HuH-7.5 (cell line): ENCODE results near the gene HEXD.
"Not testable (repeated sequence)": the region's sequence is repeated elsewhere in the genome, so short reads cannot be mapped to it uniquely, and the experiment has no call there.

Experiments used
- DNase-seq: peaks from one replicate; pipeline ENCODE4 v3.0.0; 2011; ENCODE audit warnings: low spot score

HEXD gene

GRCh38 chr17:82458179-82458884, 40.2 kb downstream of the HEXD start, which contains the start of gene NARF:
NARF (plus strand) TSS chr17:82458741; CDS start chr17:82458804, 63 bp downstream.
- DNase-seq: peak; percentile 98

- DNase-seq: no peak
Observed at GRCh38 chr17:82458885-82459424, 40.8 kb downstream of the HEXD start.

GRCh38 chr17:82459936-82460335, 41.8 kb downstream of the HEXD start:
- not testable (repeated sequence) for DNase-seq

GRCh38 chr17:82461827-82462524, 43.8 kb downstream of the HEXD start:
- peak; percentile 70 for DNase-seq

- no peak for DNase-seq
Observed at GRCh38 chr17:82463391-82463790, 45.2 kb downstream of the HEXD start.

- DNase-seq: no peak
Observed at GRCh38 chr17:82463925-82464566, 45.9 kb downstream of the HEXD start.

- DNase-seq: no peak
Observed at GRCh38 chr17:82464567-82464929, 46.4 kb downstream of the HEXD start.

- DNase-seq: no peak
Observed at GRCh38 chr17:82465023-82465603, 47.0 kb downstream of the HEXD start.

- DNase-seq: no peak
Observed at GRCh38 chr17:82468692-82469091, 50.5 kb downstream of the HEXD start.

- DNase-seq: no peak
Observed at GRCh38 chr17:82470065-82470464, 51.9 kb downstream of the HEXD start.

GRCh38 chr17:82474223-82475010, 56.3 kb downstream of the HEXD start:
- no peak for DNase-seq

- no peak for DNase-seq
Observed at GRCh38 chr17:82475458-82475857, 57.3 kb downstream of the HEXD start.

GRCh38 chr17:82477934-82478333, 59.8 kb downstream of the HEXD start:
- no peak for DNase-seq

- no peak for DNase-seq
Observed at GRCh38 chr17:82479602-82480001, 61.5 kb downstream of the HEXD start.

GRCh38 chr17:82480318-82480717, 62.2 kb downstream of the HEXD start:
- no peak for DNase-seq

- DNase-seq: no peak
Observed at GRCh38 chr17:82483204-82483660, 65.1 kb downstream of the HEXD start.

GRCh38 chr17:82483836-82484235, 65.7 kb downstream of the HEXD start:
- DNase-seq: no peak

- no peak for DNase-seq
Observed at GRCh38 chr17:82486231-82487094, 68.3 kb downstream of the HEXD start.

- no peak for DNase-seq
Observed at GRCh38 chr17:82487910-82488309, 69.8 kb downstream of the HEXD start.

GRCh38 chr17:82489117-82489516, 71.0 kb downstream of the HEXD start:
- no peak for DNase-seq
